Mucosa of descending colon (tissue), 3 donors: ENCODE measurements around the gene COA8. TPM values are rescaled to one million over a fixed set of nuclear protein-coding genes. Genes with fewer than 3 reads are reported as not detected.

Source experiments
- ATAC-seq: fragments of 200-7000 bp; cut with Tn5 transposase; one replicate; pipeline ENCODE4 v1.9.1; 2020; ENCODE audit warnings: mild to moderate bottlenecking, moderate library complexity
- DNase-seq, 3 donors: peaks; one replicate each; pipeline ENCODE4 v3.0.0-alpha.2; 2020
- H3K36me3 ChIP-seq: fragments of 200-600 bp; one replicate; pipeline ENCODE4 v1.8.0; 2021; ENCODE audit warnings: low read depth, mild to moderate bottlenecking
- H3K4me1 ChIP-seq: fragments of 200-600 bp; one replicate; pipeline ENCODE4 v1.8.0; 2021; ENCODE audit warnings: low read depth, mild to moderate bottlenecking
- H3K4me3 ChIP-seq: fragments of 200-600 bp; one replicate; pipeline ENCODE4 v1.8.0; 2021; ENCODE audit warnings: mild to moderate bottlenecking
- H3K9me3 ChIP-seq: fragments of 200-600 bp; one replicate; pipeline ENCODE4 v1.8.0; 2021; ENCODE audit warnings: mild to moderate bottlenecking
- CTCF ChIP-seq: fragments of 200-600 bp; IDR thresholded peaks from one replicate; pipeline ENCODE4 v1.8.0; 2022; ENCODE audit warnings: antibody characterized with exemption, mild to moderate bottlenecking
- intact Hi-C, 2 donors: fragments of 100-400 bp; cut with DNase I in 1 of 2; cut with micrococcal nuclease in 1 of 2; formaldehyde crosslinking; loops; one replicate each; pipeline versions ENCODE4 v1.11.0 to v1.11.1; 2022; cut with DNase I, micrococcal nuclease
- total RNA-seq, 3 donors: library from RNA; stranded (reverse); fragmentation: NEBNext Ultra II Directional in 2 of 3; extraction: Animal tissue kit (Norgen Biotek cat#: 25700) in 2 of 3; gene quantifications; one replicate each; pipeline versions ENCODE4 v1.2.1 to v1.2.4, GENCODE V29; 2021 to 2023
- donor health status: DM: no; HTN: no; CAD: no; lungs with moderate emphysema.
- donor health status: DM: no; HTN: no; CAD: no.
- donor health status: DM: no; HTN: yes; CAD: no.

Gene COA8
- total RNA-seq, 3 donors from 2014 or later: 29.3 to 47.3 (median 36.5) TPM

- no peak for ATAC-seq
Measured at GRCh38 chr14:103535081-103535890, 27.5 kb upstream of the COA8 start.

DNA sequence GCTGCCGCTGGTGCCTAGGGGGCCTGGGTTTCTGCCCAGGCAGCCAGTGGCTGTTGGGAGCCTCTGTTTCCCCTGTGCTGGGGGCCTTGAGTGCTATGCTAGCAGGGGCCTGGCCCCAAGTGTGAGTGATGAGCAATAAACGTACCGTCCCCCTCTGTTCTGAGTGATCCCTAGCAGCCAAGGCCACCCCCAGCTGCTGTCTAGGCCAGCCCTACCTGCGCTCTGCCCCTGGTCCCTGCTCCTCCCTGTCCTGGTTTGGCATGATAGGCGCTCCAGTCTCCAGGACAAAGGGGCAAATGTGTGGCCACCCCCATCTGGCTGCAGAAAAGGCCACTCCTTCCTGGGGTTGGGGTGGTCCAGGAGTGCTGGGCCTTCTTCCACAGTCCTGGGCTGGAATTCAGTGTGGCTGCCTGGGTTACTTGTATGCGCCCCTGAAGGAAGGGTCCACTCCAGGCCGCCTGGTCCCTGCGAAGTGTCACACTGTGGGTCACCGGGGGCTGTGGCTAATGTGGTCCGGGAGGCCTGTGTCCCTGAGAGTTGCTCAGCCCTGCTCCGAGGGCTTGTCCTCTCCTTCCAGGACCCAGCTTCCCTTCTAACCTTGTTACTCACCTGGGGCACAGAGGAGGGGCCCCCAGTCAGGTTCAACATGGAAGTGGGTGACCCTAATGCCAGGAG, 26.7 kb upstream of the COA8 start:
- no peaks in the 10 kb centered on the region for H3K9me3 ChIP-seq
- H3K4me3 ChIP-seq: no peak overlapping the region
- no peak for TF ChIP-seq CTCF
- peaks cover 24% of the 10 kb centered on the region for H3K4me1 ChIP-seq
- intact Hi-C loops: no loop called here
- ATAC-seq: no peak
- no peaks in the 10 kb centered on the region for H3K36me3 ChIP-seq
- DNase-seq: peak in 2 of 3 donors; percentile 20 to 31

More at GRCh38 chr14:103535081-103535890, 27.5 kb upstream of the COA8 start:
- Histone ChIP-seq H3K4me1 (peaks cover 19% of the 10 kb centered on the region), H3K36me3 (no peaks in the 10 kb centered on the region), H3K4me3 (no peak overlapping the region), H3K9me3 (no peaks in the 10 kb centered on the region)
- TF ChIP-seq CTCF: no peak
- DNase-seq: peak in 2 of 3 donors; percentile 39 to 55
- intact Hi-C loops: no loop called here

DNA sequence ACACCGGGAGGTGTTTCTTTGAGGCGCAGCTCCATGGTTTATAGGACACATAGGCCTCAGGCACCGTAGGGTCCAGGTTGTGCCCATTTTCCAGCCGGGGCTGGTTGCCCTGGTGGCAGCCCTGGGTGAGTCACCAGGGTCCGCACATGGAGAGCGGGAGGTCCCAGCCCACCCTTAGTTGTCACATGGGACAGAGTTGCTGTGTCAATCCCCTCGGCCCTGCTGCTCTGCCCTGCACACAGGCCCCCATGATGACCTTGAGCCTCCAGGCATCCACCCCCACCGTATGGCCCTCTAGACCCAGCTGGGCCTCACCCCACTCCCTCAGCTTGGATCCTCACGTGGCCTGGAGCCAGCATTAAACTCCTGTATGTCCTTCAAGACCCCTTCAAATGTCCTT, 26.1 kb upstream of the COA8 start:
- peaks cover 31% of the 10 kb centered on the region for H3K4me1 ChIP-seq
- no peak for TF ChIP-seq CTCF
- intact Hi-C loops: no loop called here
- H3K4me3 ChIP-seq: no peak overlapping the region
- peak in 2 of 3 donors; percentile 24 to 44 for DNase-seq
- H3K36me3 ChIP-seq: no peaks in the 10 kb centered on the region
- no peaks in the 10 kb centered on the region for H3K9me3 ChIP-seq
- ATAC-seq: no peak

DNA sequence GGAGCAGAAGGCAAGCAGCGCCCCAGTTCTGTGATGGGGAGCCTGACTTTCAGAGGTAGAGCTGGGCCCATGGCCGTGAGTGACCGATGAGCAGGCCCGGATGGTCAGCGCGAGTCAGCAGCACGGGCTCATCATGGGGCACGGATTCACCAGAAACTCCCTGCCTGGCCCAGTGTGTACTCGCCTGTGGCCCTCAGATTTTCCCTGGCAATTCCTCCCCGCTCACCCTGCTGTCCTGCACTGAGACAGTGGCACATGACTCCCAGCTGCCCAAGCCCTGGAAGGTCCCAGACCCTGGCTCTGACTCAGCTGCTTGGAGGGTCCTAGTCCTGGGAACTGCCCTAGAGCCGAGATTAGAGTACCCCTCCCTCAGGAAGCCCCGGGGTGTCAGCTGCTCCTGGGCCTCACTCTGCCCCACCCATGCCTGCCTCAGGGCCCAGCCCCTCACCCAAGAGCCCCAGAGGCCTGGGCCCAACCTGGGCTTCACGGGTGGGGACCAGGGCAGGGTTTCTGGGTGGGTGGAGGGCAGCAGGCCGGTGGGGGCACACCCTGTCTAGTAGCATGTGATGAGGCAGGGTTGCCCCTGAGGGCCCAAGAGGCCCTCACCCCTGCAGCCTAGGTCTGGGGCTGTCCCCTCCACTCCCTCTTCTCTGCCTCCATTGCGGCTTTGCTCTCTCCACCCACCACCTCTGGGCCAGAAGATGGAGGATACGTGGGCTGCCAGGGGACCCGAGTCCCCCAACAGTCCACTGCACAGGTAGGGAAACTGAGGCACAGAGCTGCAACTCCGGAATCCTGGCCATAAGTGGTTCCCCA, 25.4 kb upstream of the COA8 start:
- no peak overlapping the region for H3K4me3 ChIP-seq
- no peaks in the 10 kb centered on the region for H3K36me3 ChIP-seq
- H3K9me3 ChIP-seq: no peaks in the 10 kb centered on the region
- intact Hi-C loops: no loop called here
- no peak for TF ChIP-seq CTCF
- DNase-seq: peak in 2 of 3 donors; percentile 27 to 40
- H3K4me1 ChIP-seq: peaks cover 37% of the 10 kb centered on the region
- no peak for ATAC-seq

- Histone ChIP-seq H3K4me1 (peaks cover 48% of the 10 kb centered on the region), H3K4me3 (no peak overlapping the region), H3K9me3 (no peaks in the 10 kb centered on the region), H3K36me3 (no peaks in the 10 kb centered on the region)
- intact Hi-C loops: no loop called here
- DNase-seq: peak in 2 of 3 donors; percentile 57 to 60
- TF ChIP-seq CTCF: no peak
- ATAC-seq: peak; percentile 8
Measured at GRCh38 chr14:103538291-103539055, 24.3 kb upstream of the COA8 start.
